ENCODE data around the gene HAAO. TPM values are rescaled to one million over a fixed set of nuclear protein-coding genes. Genes with fewer than 3 reads are reported as not detected.

HAAO gene
- total RNA-seq, 1 donor from 2014 or later, result 1.1 TPM

DNA sequence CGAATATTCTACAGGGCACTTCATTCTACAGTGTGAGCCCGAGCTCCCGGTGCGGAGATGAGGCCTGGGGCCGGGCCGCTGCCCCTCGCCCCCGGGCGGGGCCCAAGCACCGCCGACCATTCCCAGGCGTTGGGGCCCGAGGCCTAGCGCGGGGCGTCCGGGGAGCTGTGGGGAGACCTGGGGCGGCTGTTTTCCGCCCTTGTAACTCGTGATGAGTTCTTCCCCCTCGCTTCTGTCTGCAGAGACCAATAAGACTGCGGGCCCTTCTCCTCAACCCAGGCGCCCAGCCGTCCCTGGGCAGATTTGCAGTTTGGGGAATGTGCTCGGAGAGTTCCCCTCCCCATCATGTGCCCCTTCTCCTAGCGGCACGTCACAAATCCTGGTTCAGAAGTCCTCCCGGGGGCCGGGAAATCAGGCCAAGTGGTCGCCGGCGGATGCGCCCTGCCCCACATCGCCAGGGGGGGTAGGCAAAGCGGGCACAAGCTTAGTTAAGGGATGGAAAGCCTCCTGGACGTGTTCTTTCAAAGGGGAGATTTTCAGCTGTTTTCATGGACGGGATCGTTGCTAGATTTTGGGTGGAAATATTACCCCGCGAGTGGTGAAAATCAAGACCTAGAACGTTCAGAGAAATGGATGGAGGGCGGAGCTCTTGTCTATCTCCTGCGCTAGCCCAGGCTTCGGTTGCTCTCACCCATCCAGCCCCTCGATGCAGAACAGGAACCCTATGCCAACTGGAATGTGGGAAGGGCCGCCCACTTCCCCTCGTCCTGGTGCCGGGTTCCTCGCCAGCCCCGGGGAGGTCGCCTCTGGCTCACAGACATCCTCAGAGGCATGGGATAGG lies 18.8 kb upstream of the HAAO start:
- Histone ChIP-seq H3K79me2 (ENCODE audit: insufficient read depth, low read length) (no peaks in the 10 kb centered on the region), H2AFZ (ENCODE audit: low read depth, low read length) (peak overlapping the region; percentile 94), H3K27me3 (ENCODE audit: insufficient read depth, low read length) (no peaks in the 10 kb centered on the region), H3K4me1 (ENCODE audit: insufficient read depth, low read length) (peaks cover 11% of the 10 kb centered on the region), H3K9ac (ENCODE audit: low read length) (peak overlapping the region; percentile 94), H3K36me3 (ENCODE audit: insufficient read depth, low read length) (no peaks in the 10 kb centered on the region), H3K4me2 (ENCODE audit: low read length) (peak overlapping the region; percentile 90), H4K20me1 (ENCODE audit: insufficient read depth, low read length) (no peaks in the 10 kb centered on the region), H3K9me3 (ENCODE audit: insufficient read depth, low read depth, low read length) (no peaks in the 10 kb centered on the region), H3K4me3 (ENCODE audit: insufficient read depth, low read depth, low read length) (peak overlapping the region; percentile 57), H3K27ac (ENCODE audit: low read depth, low read length) (peak overlapping the region; percentile 96)
- Mint-ChIP-seq H3K36me3 (ENCODE audit: low read depth, unreplicated experiment) (no peaks in the 10 kb centered on the region), H3K27me3 (ENCODE audit: low read depth, unreplicated experiment) (no peaks in the 10 kb centered on the region), H3K4me1 (ENCODE audit: low read depth, unreplicated experiment) (no peaks in the 10 kb centered on the region), H3K4me3 (ENCODE audit: unreplicated experiment) (peak overlapping the region; percentile 87), H3K9me3 (ENCODE audit: unreplicated experiment) (no peaks in the 10 kb centered on the region), H3K27ac (ENCODE audit: unreplicated experiment) (peak overlapping the region; percentile 89)
- no peak for TF ChIP-seq CTCF (IDR thresholded peaks at IDR 0.05; ENCODE audit: insufficient read depth, low read depth, low read length)
- TF ChIP-seq EZH2 (IDR thresholded peaks at IDR 0.05; ENCODE audit: insufficient read depth, low read length), result no peak
- DNase-seq (ENCODE audit: low read depth) (peak; percentile 44), FAIRE-seq (no peak)

DNA sequence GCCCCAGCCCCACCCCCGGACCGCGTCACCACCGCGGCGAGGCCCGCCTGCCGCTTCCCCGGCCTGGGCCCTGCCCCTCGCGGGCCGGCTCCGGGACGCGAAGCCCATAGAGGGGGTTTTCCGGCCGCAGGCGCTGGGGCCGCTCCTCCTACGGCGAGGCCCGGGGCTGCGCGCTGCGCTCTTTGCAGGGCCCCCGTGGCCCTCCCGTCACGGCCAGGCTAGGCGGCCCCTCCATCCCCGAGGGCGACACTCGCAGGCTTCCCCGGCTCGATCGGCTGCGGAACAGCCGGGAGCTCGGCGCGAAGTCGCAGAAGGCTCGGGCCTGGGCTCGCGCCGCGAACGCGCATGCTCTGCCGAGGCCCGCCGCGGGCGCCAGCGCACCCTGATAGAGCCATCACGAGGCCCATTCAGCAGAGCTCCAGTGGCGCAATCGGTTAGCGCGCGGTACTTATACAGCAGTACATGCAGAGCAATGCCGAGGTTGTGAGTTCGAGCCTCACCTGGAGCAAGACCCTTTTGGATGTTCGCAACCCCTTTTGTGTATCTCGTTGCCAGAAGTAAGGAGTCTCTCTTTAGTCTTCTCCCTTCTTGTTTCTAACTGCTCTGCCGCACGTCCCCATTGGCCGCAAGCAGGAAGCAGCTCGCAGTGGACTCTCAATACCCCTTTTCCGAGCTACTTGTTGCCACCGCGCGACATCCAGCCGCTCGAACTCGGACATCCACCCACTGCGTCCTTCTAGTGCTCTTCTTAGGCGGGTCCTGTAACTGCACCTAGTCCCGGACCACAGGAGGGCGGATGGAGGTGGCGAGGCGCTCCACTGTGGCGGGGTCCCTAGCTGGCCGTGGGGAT lies 18.0 kb upstream of the HAAO start:
- no peaks in the 10 kb centered on the region for H3K4me1 Mint-ChIP-seq (ENCODE audit: low read depth, unreplicated experiment)
- Histone ChIP-seq H3K27ac (ENCODE audit: low read depth, low read length) (peak overlapping the region; percentile 96), H3K9me3 (ENCODE audit: insufficient read depth, low read depth, low read length) (no peaks in the 10 kb centered on the region), H2AFZ (ENCODE audit: low read depth, low read length) (peak overlapping the region; percentile 94), H3K9ac (ENCODE audit: low read length) (peak overlapping the region; percentile 94), H3K36me3 (ENCODE audit: insufficient read depth, low read length) (no peaks in the 10 kb centered on the region), H3K79me2 (ENCODE audit: insufficient read depth, low read length) (no peaks in the 10 kb centered on the region), H3K4me3 (ENCODE audit: insufficient read depth, low read depth, low read length) (peak overlapping the region; percentile 57), H4K20me1 (ENCODE audit: insufficient read depth, low read length) (no peaks in the 10 kb centered on the region), H3K27me3 (ENCODE audit: insufficient read depth, low read length) (no peaks in the 10 kb centered on the region), H3K4me2 (ENCODE audit: low read length) (peak overlapping the region; percentile 90), H3K4me1 (ENCODE audit: insufficient read depth, low read length) (peaks cover 11% of the 10 kb centered on the region)
- H3K4me3 Mint-ChIP-seq (ENCODE audit: unreplicated experiment), result peak overlapping the region; percentile 87
- TF ChIP-seq EZH2 (IDR thresholded peaks at IDR 0.05; ENCODE audit: insufficient read depth, low read length), result no peak
- TF ChIP-seq CTCF (IDR thresholded peaks at IDR 0.05; ENCODE audit: insufficient read depth, low read depth, low read length), result no peak
- H3K9me3 Mint-ChIP-seq (ENCODE audit: unreplicated experiment), result no peaks in the 10 kb centered on the region
- no peaks in the 10 kb centered on the region for H3K36me3 Mint-ChIP-seq (ENCODE audit: low read depth, unreplicated experiment)
- FAIRE-seq (no peak), DNase-seq (ENCODE audit: low read depth) (peak; percentile 95)
- no peaks in the 10 kb centered on the region for H3K27me3 Mint-ChIP-seq (ENCODE audit: low read depth, unreplicated experiment)
- peak overlapping the region; percentile 83 for H3K27ac Mint-ChIP-seq (ENCODE audit: unreplicated experiment)
